CD4-positive, alpha-beta T cell (primary cell): Measurements from ENCODE around the gene ERBB3. TPM values are rescaled to one million over a fixed set of nuclear protein-coding genes. Genes with fewer than 3 reads are reported as not detected.
A peak's percentile ranks its signal among the peaks of the same experiment; 100 is the strongest.

Source experiments
- ATAC-seq: fragments of 200-7000 bp; cut with Tn5 transposase; one replicate; pipeline ENCODE4 v1.10.0; 2022; ENCODE audit warnings: mild to moderate bottlenecking; ENCODE audit not compliant: poor library complexity
- CTCF ChIA-PET: fragments of 350-600 bp; sonication (Branson Sonifier 250); formaldehyde crosslinking; loops from one replicate; lab custom pipeline; 2021; ENCODE audit warnings: antibody characterized with exemption, inconsistent platforms; lab: Charles Lee
- POLR2A ChIA-PET: fragments of 350-600 bp; sonication (Branson Sonifier 250); formaldehyde crosslinking; loops from one replicate; lab custom pipeline; 2021; ENCODE audit warnings: antibody characterized with exemption, inconsistent platforms; lab: Charles Lee
- DNase-seq, 14 experiments: peaks; one replicate each; pipeline ENCODE4 v3.0.0-alpha.2; 2013 to 2020; ENCODE audit warnings: mixed read lengths in 2 of 14
- H3K27ac ChIP-seq, 2 donors: one replicate each; pipeline versions ENCODE4 v1.5.1 to v1.7.0; 2013; ENCODE audit warnings: low read length in 2 of 2, low read depth in 1 of 2, mild to moderate bottlenecking in 1 of 2
- H3K27me3 ChIP-seq, 2 experiments: 1 replicate in 1 of 2; 2 replicates in 1 of 2; pipeline versions ENCODE4 v1.6.1 to v1.7.0; 2013; ENCODE audit warnings: low read length in 2 of 2, control low read depth in 1 of 2, mild to moderate bottlenecking in 1 of 2, moderate library complexity in 1 of 2; ENCODE audit not compliant: insufficient read depth in 2 of 2, control insufficient read depth in 1 of 2
- H3K36me3 ChIP-seq: one replicate; pipeline ENCODE4 v1.6.1; 2013; ENCODE audit warnings: low read length, control low read depth; ENCODE audit not compliant: insufficient read depth
- H3K4me1 ChIP-seq: one replicate; pipeline ENCODE4 v1.6.1; 2013; ENCODE audit warnings: low read length, control low read depth; ENCODE audit not compliant: insufficient read depth
- H3K4me3 ChIP-seq: one replicate; pipeline ENCODE4 v1.5.1; 2013; ENCODE audit warnings: mild to moderate bottlenecking, low read length, moderate library complexity
- H3K9me3 ChIP-seq, 2 experiments: 1 replicate in 1 of 2; 2 replicates in 1 of 2; pipeline versions ENCODE4 v1.6.1 to v1.7.0; 2013; ENCODE audit warnings: low read length in 2 of 2, mild to moderate bottlenecking in 2 of 2, control low read depth in 1 of 2, moderate library complexity in 1 of 2; ENCODE audit not compliant: control insufficient read depth in 1 of 2, insufficient read depth in 1 of 2
- H3K27ac Mint-ChIP-seq: one replicate; pipeline ENCODE4 v1.8.0; 2020; ENCODE audit warnings: mixed read lengths
- H3K27me3 Mint-ChIP-seq: one replicate; pipeline ENCODE4 v1.8.0; 2021; ENCODE audit warnings: mixed read lengths
- H3K36me3 Mint-ChIP-seq: one replicate; pipeline ENCODE4 v1.8.0; 2021; ENCODE audit warnings: low read depth, mixed read lengths
- H3K4me1 Mint-ChIP-seq: one replicate; pipeline ENCODE4 v1.8.0; 2021; ENCODE audit warnings: low read depth, mixed read lengths
- H3K4me3 Mint-ChIP-seq: one replicate; pipeline ENCODE4 v1.8.0; 2020; ENCODE audit warnings: mild to moderate bottlenecking, mixed read lengths
- H3K9me3 Mint-ChIP-seq: one replicate; pipeline ENCODE4 v1.8.0; 2020; ENCODE audit warnings: mixed read lengths
- intact Hi-C, 2 experiments: fragments of 100-400 bp; cut with DNase I in 1 of 2; cut with micrococcal nuclease in 1 of 2; formaldehyde crosslinking; loops; one replicate each; pipeline versions ENCODE4 v1.15.1 to v1.9.0; 2023 to 2025; cut with DNase I, micrococcal nuclease
- total RNA-seq, 174 experiments: library from RNA in 2 of 174; stranded (reverse) in 2 of 174; gene quantifications; one replicate each; pipeline ENCODE4 v1.2.3 and lab custom pipeline; 2021 to 2026
- TF ChIP-seq, protein P1 (sequence below): fragments of 200-600 bp; IDR thresholded peaks from one replicate; pipeline ENCODE4 v1.8.0; 2022; ENCODE audit warnings: antibody characterized with exemption, mild to moderate bottlenecking

Gene ERBB3
- total RNA-seq, 2 experiments from 2014 or later: 0.22 to 0.47 TPM

DNA sequence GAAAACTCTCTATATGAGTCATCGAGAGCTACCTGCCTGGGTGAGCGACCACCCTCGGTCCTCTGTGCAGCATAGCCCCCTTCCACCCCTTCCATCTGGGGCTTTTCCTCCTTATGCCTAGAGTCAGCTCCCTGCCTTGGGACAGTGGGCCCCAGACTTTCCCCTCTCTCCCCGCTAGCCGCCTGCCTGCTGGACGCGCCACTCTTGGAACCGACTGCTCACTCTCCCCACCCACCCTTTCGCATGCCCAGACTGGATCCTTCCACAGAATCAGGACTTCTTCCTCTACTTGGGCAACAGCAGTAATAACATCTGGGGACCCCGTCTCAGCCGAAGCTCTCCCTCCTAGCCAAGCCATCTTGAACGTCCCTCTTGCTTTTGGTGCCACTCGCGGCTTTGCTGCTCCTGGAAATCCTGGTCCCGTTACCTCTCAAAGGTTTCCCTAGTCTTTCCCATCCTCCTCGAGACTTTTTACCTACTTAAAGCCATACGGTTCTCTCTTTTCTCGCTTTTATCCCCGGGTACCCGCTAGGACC is 48.8 kb downstream of the ERBB3 start:
- Mint-ChIP-seq H3K4me1 (peaks cover 73% of the 10 kb centered on the region), H3K36me3 (peaks cover 59% of the 10 kb centered on the region), H3K9me3 (no peaks in the 10 kb centered on the region), H3K4me3 (peak overlapping the region; percentile 97), H3K27ac (peak overlapping the region; percentile 86), H3K27me3 (no peaks in the 10 kb centered on the region)
- POLR2A ChIA-PET: interaction anchor here (0.6 to 6.5 kb wide), 28 partner anchors 9 to 1848 kb away, joined by 3 to 133 read pairs (median 6); partner anchors contain the start of genes BAZ2A, CBX5, CNPY2 and DNAJC14
- Histone ChIP-seq H3K27me3 (no peaks in the 10 kb centered on the region), H3K27ac (peak overlapping the region; percentile 77), H3K36me3 (peaks cover 34% of the 10 kb centered on the region), H3K9me3 (no peaks in the 10 kb centered on the region), H3K4me1 (peaks cover 71% of the 10 kb centered on the region), H3K4me3 (peak overlapping the region; percentile 99)
- peak in 3 of 14 experiments; percentile 25 to 44 (median 33) for DNase-seq
- CTCF ChIA-PET: interaction anchor here (1.3 to 9.6 kb wide), 7 partner anchors 10 to 129 kb away, joined by 3 to 138 read pairs (median 16); partner anchors contain the start of genes ANKRD52, MYL6, MYL6B and SMARCC2
- intact Hi-C loops: loop anchor here (1.0 to 5.0 kb wide), 4 partner anchors 9 to 386 kb away; partner anchors contain the start of genes GDF11 (in 1 of the 2) and MYL6 (in 1 of the 2)
- ATAC-seq: no peak
- TF ChIP-seq, protein P1, sequence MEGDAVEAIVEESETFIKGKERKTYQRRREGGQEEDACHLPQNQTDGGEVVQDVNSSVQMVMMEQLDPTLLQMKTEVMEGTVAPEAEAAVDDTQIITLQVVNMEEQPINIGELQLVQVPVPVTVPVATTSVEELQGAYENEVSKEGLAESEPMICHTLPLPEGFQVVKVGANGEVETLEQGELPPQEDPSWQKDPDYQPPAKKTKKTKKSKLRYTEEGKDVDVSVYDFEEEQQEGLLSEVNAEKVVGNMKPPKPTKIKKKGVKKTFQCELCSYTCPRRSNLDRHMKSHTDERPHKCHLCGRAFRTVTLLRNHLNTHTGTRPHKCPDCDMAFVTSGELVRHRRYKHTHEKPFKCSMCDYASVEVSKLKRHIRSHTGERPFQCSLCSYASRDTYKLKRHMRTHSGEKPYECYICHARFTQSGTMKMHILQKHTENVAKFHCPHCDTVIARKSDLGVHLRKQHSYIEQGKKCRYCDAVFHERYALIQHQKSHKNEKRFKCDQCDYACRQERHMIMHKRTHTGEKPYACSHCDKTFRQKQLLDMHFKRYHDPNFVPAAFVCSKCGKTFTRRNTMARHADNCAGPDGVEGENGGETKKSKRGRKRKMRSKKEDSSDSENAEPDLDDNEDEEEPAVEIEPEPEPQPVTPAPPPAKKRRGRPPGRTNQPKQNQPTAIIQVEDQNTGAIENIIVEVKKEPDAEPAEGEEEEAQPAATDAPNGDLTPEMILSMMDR: no peak

DNA sequence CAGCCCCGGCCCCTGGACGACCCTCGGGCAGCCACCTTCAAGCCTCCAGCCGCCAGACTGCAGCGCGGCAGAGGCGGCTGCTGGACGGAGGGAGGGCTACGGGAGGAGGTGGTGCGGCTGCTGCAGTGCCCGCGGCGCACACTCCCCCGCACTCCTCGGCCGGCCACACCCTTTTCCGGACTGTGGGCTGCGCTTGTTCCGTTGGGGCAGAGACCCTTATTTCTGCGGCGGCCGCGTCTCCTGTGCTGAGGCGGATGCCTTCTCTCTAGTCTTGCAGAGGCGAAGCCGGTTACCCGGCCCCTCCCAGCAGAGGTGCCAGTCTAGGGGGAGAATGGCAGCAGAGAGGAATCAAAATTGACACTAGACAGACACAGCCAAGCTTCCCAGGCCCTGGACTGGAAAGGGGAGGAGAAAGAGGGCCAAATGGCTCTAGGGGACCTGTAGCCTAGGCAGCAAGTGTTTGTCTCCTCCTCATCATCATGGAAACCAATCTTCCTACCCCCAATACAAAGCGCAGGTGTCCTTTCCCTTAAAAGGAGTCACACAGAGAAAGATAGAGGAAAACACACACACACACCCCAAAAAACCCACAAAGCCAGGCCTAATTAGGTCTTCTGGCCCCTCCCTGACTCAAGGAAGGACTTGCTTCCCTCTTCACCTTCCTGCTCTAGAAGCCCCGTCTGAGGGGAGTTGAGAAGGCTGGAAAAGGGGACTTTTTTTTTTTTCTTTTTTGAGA is 49.4 kb downstream of the ERBB3 start:
- H3K4me1 ChIP-seq: peaks cover 77% of the 10 kb centered on the region
- DNase-seq (peak; percentile 48 to 90 (median 70)), ATAC-seq (peak; percentile 13)
- Mint-ChIP-seq H3K4me1 (peaks cover 73% of the 10 kb centered on the region), H3K9me3 (no peaks in the 10 kb centered on the region), H3K4me3 (peak overlapping the region; percentile 97), H3K36me3 (peaks cover 65% of the 10 kb centered on the region), H3K27me3 (no peaks in the 10 kb centered on the region), H3K27ac (peak overlapping the region; percentile 86)
- ChIA-PET CTCF (interaction anchor here (2.2 to 9.6 kb wide), 3 partner anchors 22 to 82 kb away, joined by 8 to 138 read pairs (median 36); partner anchors contain the start of genes MYL6B and SMARCC2), POLR2A (interaction anchor here (0.9 to 6.5 kb wide), 15 partner anchors 8 to 335 kb away, joined by 4 to 133 read pairs (median 7); partner anchors contain the start of genes CNPY2, MYL6, MYL6B and PA2G4)
- H3K4me3 ChIP-seq: peak overlapping the region; percentile 99
- peak overlapping the region; percentile 77 for H3K27ac ChIP-seq
- H3K9me3 ChIP-seq: no peaks in the 10 kb centered on the region
- intact Hi-C loops: loop anchor here in 1 of 2 experiments (2.0 to 5.0 kb wide), 2 partner anchors 21 to 387 kb away; partner anchors contain the start of gene GDF11
- peaks cover 41% of the 10 kb centered on the region for H3K36me3 ChIP-seq
- H3K27me3 ChIP-seq: no peaks in the 10 kb centered on the region
- TF ChIP-seq, protein P1: no peak

DNA sequence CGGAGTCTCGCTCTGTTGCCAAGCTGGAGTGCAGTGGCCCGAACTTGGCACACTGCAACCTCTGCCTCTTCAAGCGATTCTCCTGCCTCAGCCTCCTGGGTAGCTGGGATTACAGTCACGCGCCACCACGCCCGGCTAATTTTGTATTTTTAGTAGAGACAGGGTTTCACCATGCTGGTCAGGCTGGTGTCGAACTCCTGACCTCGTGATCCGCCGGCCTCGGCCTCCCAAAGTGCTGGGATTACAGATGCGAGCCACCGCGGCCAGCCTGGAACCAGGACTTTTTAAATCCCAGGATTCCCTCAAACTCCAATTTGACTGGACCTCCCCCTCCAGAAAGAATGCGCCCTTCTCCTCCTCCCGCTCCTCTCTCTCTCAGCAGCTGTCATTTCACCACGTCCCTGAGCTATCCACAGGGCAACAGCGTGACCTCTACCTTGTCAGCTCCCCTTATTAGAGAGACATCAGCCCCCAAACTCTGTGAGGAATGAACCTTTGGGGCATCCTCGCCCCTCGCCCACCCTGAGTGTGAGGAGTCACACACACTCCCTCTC is 50.1 kb downstream of the ERBB3 start:
- Mint-ChIP-seq H3K36me3 (peaks cover 69% of the 10 kb centered on the region), H3K4me1 (peaks cover 67% of the 10 kb centered on the region), H3K27ac (peak overlapping the region; percentile 86), H3K4me3 (peak overlapping the region; percentile 97), H3K27me3 (no peaks in the 10 kb centered on the region), H3K9me3 (no peaks in the 10 kb centered on the region)
- Histone ChIP-seq H3K4me3 (peak overlapping the region; percentile 99), H3K36me3 (peaks cover 47% of the 10 kb centered on the region), H3K27ac (peak overlapping the region; percentile 77), H3K27me3 (no peaks in the 10 kb centered on the region), H3K9me3 (no peaks in the 10 kb centered on the region), H3K4me1 (peaks cover 76% of the 10 kb centered on the region)
- no peak for ATAC-seq
- CTCF ChIA-PET: interaction anchor here (6.3 to 9.6 kb wide), 2 partner anchors 22 to 59 kb away, joined by 36 to 138 read pairs; partner anchors contain the start of genes MYL6B and SMARCC2
- no peak for DNase-seq
- intact Hi-C loops: loop anchor here in 1 of 2 experiments (2.0 to 5.0 kb wide), 2 partner anchors 21 to 388 kb away; partner anchors contain the start of gene GDF11
- TF ChIP-seq, protein P1: no peak
- POLR2A ChIA-PET: interaction anchor here (0.9 to 6.5 kb wide), 8 partner anchors 11 to 92 kb away, joined by 3 to 133 read pairs (median 6); partner anchors contain the start of genes MYL6, MYL6B, PA2G4 and RNF41
